HEK293 (cell line): ENCODE data around the gene ZNF646.
A peak's percentile ranks its signal among the peaks of the same experiment; 100 is the strongest.

Source experiments
- ATF2 ChIP-seq: fragments of 450-650 bp; formaldehyde crosslinking; IDR thresholded peaks from 2 replicates; pipeline ENCODE4 v1.5.1; 2016; ENCODE audit warnings: missing biosample characterization, missing genetic modification characterization, low read depth
- FEZF1 ChIP-seq: fragments of 450-650 bp; formaldehyde crosslinking; IDR thresholded peaks from 2 replicates; pipeline ENCODE4 v1.5.1; 2016; ENCODE audit warnings: missing biosample characterization, missing genetic modification characterization
- GLI4 ChIP-seq: fragments of 450-650 bp; formaldehyde crosslinking; IDR thresholded peaks from 2 replicates; pipeline ENCODE4 v1.5.1; 2016; ENCODE audit warnings: missing biosample characterization, missing genetic modification characterization
- PBX3 ChIP-seq: sonication (generic); formaldehyde crosslinking; IDR thresholded peaks from 2 replicates; pipeline ENCODE4 v1.8.1; 2022; ENCODE audit warnings: mild to moderate bottlenecking, moderate library complexity, missing genetic modification reagents
- SETDB1 ChIP-seq: IDR thresholded peaks from one replicate; pipeline ENCODE4 v1.6.1; 2017; ENCODE audit warnings: mild to moderate bottlenecking, low read length, moderate library complexity, mixed read lengths; ENCODE audit not compliant: insufficient read length
- WT1 ChIP-seq: fragments of 450-650 bp; formaldehyde crosslinking; IDR thresholded peaks from 2 replicates; pipeline ENCODE4 v1.5.1; 2016; ENCODE audit warnings: missing biosample characterization, missing genetic modification characterization
- ZBTB26 ChIP-seq: fragments of 450-650 bp; formaldehyde crosslinking; optimal IDR thresholded peaks from 2 replicates; pipeline ENCODE3; 2016; ENCODE audit warnings: missing biosample characterization, mild to moderate bottlenecking, missing genetic modification characterization
- ZBTB44 ChIP-seq: fragments of 450-650 bp; IDR thresholded peaks from 2 replicates; pipeline ENCODE4 v1.5.1; 2018; ENCODE audit warnings: missing biosample characterization, mild to moderate bottlenecking, missing genetic modification characterization
- ZFP3 ChIP-seq: fragments of 450-650 bp; formaldehyde crosslinking; IDR thresholded peaks from 2 replicates; pipeline ENCODE4 v1.5.1; 2016; ENCODE audit warnings: low read depth, missing biosample characterization, missing genetic modification characterization
- ZIC2 ChIP-seq: fragments of 450-650 bp; formaldehyde crosslinking; IDR thresholded peaks from 2 replicates; pipeline ENCODE4 v1.5.1; 2016; ENCODE audit warnings: missing biosample characterization, missing genetic modification characterization
- ZNF121 ChIP-seq: fragments of 450-650 bp; formaldehyde crosslinking; IDR thresholded peaks from 2 replicates; pipeline ENCODE4 v1.5.1; 2016; ENCODE audit warnings: missing biosample characterization, missing genetic modification characterization
- ZNF138 ChIP-seq: fragments of 450-650 bp; formaldehyde crosslinking; IDR thresholded peaks from 2 replicates; pipeline ENCODE4 v1.5.1; 2016; ENCODE audit warnings: missing biosample characterization, missing genetic modification characterization, borderline replicate concordance
- ZNF2 ChIP-seq: fragments of 450-650 bp; formaldehyde crosslinking; IDR thresholded peaks from 2 replicates; pipeline ENCODE4 v1.5.1; 2016; ENCODE audit warnings: missing biosample characterization, missing genetic modification characterization
- ZNF274 ChIP-seq, 2 experiments: fragments of 200-500 bp in 1 of 2; fragments of 450-650 bp in 1 of 2; sonication (Bioruptor generic) in 1 of 2; formaldehyde crosslinking in 1 of 2; IDR thresholded peaks; 2 replicates each; pipeline versions ENCODE4 v1.5.1 to v1.6.1; 2014 to 2016; ENCODE audit warnings: borderline replicate concordance in 1 of 2, inconsistent platforms in 1 of 2, low read length in 1 of 2, missing biosample characterization in 1 of 2, missing genetic modification characterization in 1 of 2
- ZNF280D ChIP-seq: fragments of 450-650 bp; formaldehyde crosslinking; IDR thresholded peaks from 2 replicates; pipeline ENCODE4 v1.5.1; 2016; ENCODE audit warnings: missing biosample characterization, missing genetic modification characterization
- ZNF341 ChIP-seq: fragments of 450-650 bp; formaldehyde crosslinking; IDR thresholded peaks from 2 replicates; pipeline ENCODE4; 2016; ENCODE audit warnings: low read depth, missing biosample characterization, missing genetic modification characterization
- ZNF416 ChIP-seq: fragments of 450-650 bp; formaldehyde crosslinking; IDR thresholded peaks from 2 replicates; pipeline ENCODE4 v1.5.1; 2016; ENCODE audit warnings: missing biosample characterization, missing genetic modification characterization
- ZNF529 ChIP-seq: fragments of 450-650 bp; formaldehyde crosslinking; IDR thresholded peaks from 2 replicates; pipeline ENCODE4 v1.5.1; 2017; ENCODE audit warnings: missing genetic modification characterization, missing biosample characterization; ENCODE audit not compliant: insufficient replicate concordance
- ZNF530 ChIP-seq: fragments of 450-650 bp; formaldehyde crosslinking; IDR thresholded peaks from 2 replicates; pipeline ENCODE4 v1.5.1; 2016; ENCODE audit warnings: low read depth, missing biosample characterization, missing genetic modification characterization
- ZNF549 ChIP-seq: fragments of 450-650 bp; IDR thresholded peaks from 2 replicates; pipeline ENCODE4 v1.5.1; 2018; ENCODE audit warnings: missing biosample characterization, missing genetic modification characterization, mild to moderate bottlenecking, inconsistent platforms, moderate library complexity
- ZNF555 ChIP-seq: fragments of 450-650 bp; formaldehyde crosslinking; conservative IDR thresholded peaks from 2 replicates; pipeline ENCODE4 v1.5.1; 2017; ENCODE audit warnings: missing biosample characterization, mild to moderate bottlenecking, missing genetic modification characterization, inconsistent platforms
- ZNF558 ChIP-seq: fragments of 450-650 bp; formaldehyde crosslinking; IDR thresholded peaks from 2 replicates; pipeline ENCODE4 v1.5.1; 2016; ENCODE audit warnings: missing biosample characterization, missing genetic modification characterization
- ZNF596 ChIP-seq: fragments of 450-650 bp; IDR thresholded peaks from 2 replicates; pipeline ENCODE4 v1.5.0; 2018; ENCODE audit warnings: missing biosample characterization, mild to moderate bottlenecking, missing genetic modification characterization, moderate library complexity
- ZNF658 ChIP-seq: fragments of 450-650 bp; formaldehyde crosslinking; IDR thresholded peaks from 2 replicates; pipeline ENCODE4; 2016; ENCODE audit warnings: missing biosample characterization, missing genetic modification characterization
- ZNF660 ChIP-seq: fragments of 450-650 bp; IDR thresholded peaks from 2 replicates; pipeline ENCODE4 v1.5.1; 2018; ENCODE audit warnings: missing biosample characterization, mild to moderate bottlenecking, missing genetic modification characterization
- ZNF792 ChIP-seq: fragments of 450-650 bp; formaldehyde crosslinking; IDR thresholded peaks from 2 replicates; pipeline ENCODE4 v1.5.1; 2016; ENCODE audit warnings: missing biosample characterization, missing genetic modification characterization
- TF ChIP-seq, protein P1 (sequence below): fragments of 450-650 bp; formaldehyde crosslinking; IDR thresholded peaks from 2 replicates; pipeline ENCODE4 v1.5.1; 2017; ENCODE audit warnings: missing biosample characterization, missing genetic modification characterization

ZNF646 gene

DNA sequence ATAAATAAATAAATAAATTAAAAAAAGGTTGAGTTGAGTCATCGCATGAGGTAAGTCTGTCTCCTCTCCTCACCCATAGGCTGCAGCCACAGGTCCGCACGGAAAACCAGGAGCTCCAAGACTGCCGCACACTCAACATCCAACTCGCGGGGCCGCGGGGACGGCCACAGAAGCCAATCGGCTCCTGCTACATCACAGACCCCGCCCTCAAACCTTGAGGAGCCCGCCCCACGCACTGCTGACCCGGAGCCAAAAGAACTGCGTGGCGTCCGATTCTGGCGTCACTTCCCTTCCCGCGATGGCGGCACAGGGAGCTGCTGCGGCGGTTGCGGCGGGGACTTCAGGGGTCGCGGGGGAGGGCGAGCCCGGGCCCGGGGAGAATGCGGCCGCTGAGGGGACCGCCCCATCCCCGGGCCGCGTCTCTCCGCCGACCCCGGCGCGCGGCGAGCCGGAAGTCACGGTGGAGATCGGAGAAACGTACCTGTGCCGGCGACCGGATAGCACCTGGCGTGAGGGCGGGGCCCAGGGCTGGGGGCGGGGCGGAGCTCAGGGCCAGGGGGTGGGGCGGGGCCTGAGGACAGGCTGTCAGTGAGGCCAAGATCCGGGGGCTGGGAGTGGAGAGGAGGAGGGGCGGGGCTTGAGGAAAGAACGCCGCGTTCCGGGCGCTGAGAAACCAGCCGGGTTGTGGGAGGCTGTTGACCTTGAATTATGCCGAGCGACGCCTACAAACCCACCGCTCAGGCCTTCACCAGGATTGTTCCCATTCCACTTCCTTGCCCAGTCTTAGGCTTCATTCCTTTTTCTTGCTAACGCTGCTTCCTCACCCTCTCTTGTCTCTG is 43.4 kb downstream of the ZNF646 start, which contains the start of gene KAT8 (continued):
- TF ChIP-seq WT1 (tag by site-specific recombination) (no peak), ZFP3 (tag by site-specific recombination) (no peak), ZNF558 (tag by site-specific recombination) (peak; percentile 83), FEZF1 (tag by site-specific recombination) (no peak), ZIC2 (tag by site-specific recombination) (no peak), ZNF416 (tag by site-specific recombination) (no peak), ZNF121 (no peak), ZNF792 (no peak), ATF2 (tag by site-specific recombination) (no peak), ZNF660 (tag by site-specific recombination) (peak; percentile 58), ZNF2 (tag by site-specific recombination) (no peak), ZNF280D (tag by site-specific recombination) (no peak), GLI4 (tag by site-specific recombination) (no peak), ZNF341 (tag by site-specific recombination) (peak; percentile 35; the same call in 1 of the 2 replicates), SETDB1 (no peak), ZNF596 (tag by site-specific recombination) (no peak), ZNF138 (tag by site-specific recombination) (no peak), ZNF274 (IDR thresholded peaks at IDR 0.05; ENCODE audit: low read length) (no peak), ZNF274 (tag by site-specific recombination; IDR thresholded peaks at IDR 0.05; ENCODE audit: borderline replicate concordance) (no peak), ZBTB26 (tag by site-specific recombination) (peak; percentile 64), ZNF549 (tag by site-specific recombination) (no peak), PBX3 (peak; percentile 39; the same call in 1 of the 2 replicates), ZNF658 (no peak), ZNF555 (tag by site-specific recombination) (peak; percentile 71), ZBTB44 (tag by site-specific recombination) (no peak), ZNF529 (tag by site-specific recombination) (no peak), ZNF530 (tag by site-specific recombination) (no peak)
- TF ChIP-seq, protein P1, sequence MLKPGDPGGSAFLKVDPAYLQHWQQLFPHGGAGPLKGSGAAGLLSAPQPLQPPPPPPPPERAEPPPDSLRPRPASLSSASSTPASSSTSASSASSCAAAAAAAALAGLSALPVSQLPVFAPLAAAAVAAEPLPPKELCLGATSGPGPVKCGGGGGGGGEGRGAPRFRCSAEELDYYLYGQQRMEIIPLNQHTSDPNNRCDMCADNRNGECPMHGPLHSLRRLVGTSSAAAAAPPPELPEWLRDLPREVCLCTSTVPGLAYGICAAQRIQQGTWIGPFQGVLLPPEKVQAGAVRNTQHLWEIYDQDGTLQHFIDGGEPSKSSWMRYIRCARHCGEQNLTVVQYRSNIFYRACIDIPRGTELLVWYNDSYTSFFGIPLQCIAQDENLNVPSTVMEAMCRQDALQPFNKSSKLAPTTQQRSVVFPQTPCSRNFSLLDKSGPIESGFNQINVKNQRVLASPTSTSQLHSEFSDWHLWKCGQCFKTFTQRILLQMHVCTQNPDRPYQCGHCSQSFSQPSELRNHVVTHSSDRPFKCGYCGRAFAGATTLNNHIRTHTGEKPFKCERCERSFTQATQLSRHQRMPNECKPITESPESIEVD = no peak
